NCI-H1048 (cell line): ENCODE results near the gene STAT5A.

Experiments
- DNase-seq: peaks from one replicate; lab custom pipeline; 2025; lab: John Stamatoyannopoulos, UW

The STAT5A gene

GRCh38 chr17:42268236-42268635 is 20.1 kb upstream of the STAT5A start:
- DNase-seq: no peak

GRCh38 chr17:42270170-42270535 is 18.1 kb upstream of the STAT5A start:
- no peak for DNase-seq

GRCh38 chr17:42270596-42270995 is 17.7 kb upstream of the STAT5A start:
- DNase-seq: no peak

- DNase-seq: no peak
These were observed 17.1 kb upstream of the STAT5A start for GRCh38 chr17:42271006-42271778.

- DNase-seq: no peak
These were observed 16.6 kb upstream of the STAT5A start for GRCh38 chr17:42271779-42272035.

- no peak for DNase-seq
These were observed 16.0 kb upstream of the STAT5A start for GRCh38 chr17:42272162-42272907.

- no peak for DNase-seq
These were observed 14.6 kb upstream of the STAT5A start for GRCh38 chr17:42273474-42274252.

GRCh38 chr17:42274253-42274542 is 14.1 kb upstream of the STAT5A start:
- no peak for DNase-seq

GRCh38 chr17:42274812-42275526 is 13.3 kb upstream of the STAT5A start:
- DNase-seq: no peak

- no peak for DNase-seq
These were observed 12.6 kb upstream of the STAT5A start for GRCh38 chr17:42275527-42276358.

- no peak for DNase-seq
These were observed 12.0 kb upstream of the STAT5A start, which contains the start of gene STAT5B for GRCh38 chr17:42276359-42276608. TSS of gene STAT5B (minus strand) at chr17:42276391. CDS start at chr17:42232127, 44,264 bp downstream.

GRCh38 chr17:42276609-42277341 is 11.5 kb upstream of the STAT5A start:
- no peak for DNase-seq

GRCh38 chr17:42277342-42277712 is 11.0 kb upstream of the STAT5A start:
- DNase-seq: no peak

- no peak for DNase-seq
These were observed 8.3 kb upstream of the STAT5A start for GRCh38 chr17:42279776-42280630.

- DNase-seq: no peak
These were observed 6.7 kb upstream of the STAT5A start for GRCh38 chr17:42281571-42282096.

- DNase-seq: no peak
These were observed 5.7 kb upstream of the STAT5A start for GRCh38 chr17:42282478-42283080.

- no peak for DNase-seq
These were observed 4.9 kb upstream of the STAT5A start for GRCh38 chr17:42283241-42284023.

- DNase-seq: no peak
These were observed 4.3 kb upstream of the STAT5A start for GRCh38 chr17:42284024-42284369.

- DNase-seq: no peak
These were observed 3.7 kb upstream of the STAT5A start for GRCh38 chr17:42284566-42284965.
